Right hindlimb (tissue), 1 donor: Measurements from ENCODE around the gene ADGRB3.
"Not testable (repeated sequence)": the region's sequence is repeated elsewhere in the genome, so short reads cannot be mapped to it uniquely, and the experiment has no call there.

Experiments used
- DNase-seq: peaks from one replicate; pipeline ENCODE4 v3.0.0-alpha.2; 2018

The ADGRB3 gene

DNA sequence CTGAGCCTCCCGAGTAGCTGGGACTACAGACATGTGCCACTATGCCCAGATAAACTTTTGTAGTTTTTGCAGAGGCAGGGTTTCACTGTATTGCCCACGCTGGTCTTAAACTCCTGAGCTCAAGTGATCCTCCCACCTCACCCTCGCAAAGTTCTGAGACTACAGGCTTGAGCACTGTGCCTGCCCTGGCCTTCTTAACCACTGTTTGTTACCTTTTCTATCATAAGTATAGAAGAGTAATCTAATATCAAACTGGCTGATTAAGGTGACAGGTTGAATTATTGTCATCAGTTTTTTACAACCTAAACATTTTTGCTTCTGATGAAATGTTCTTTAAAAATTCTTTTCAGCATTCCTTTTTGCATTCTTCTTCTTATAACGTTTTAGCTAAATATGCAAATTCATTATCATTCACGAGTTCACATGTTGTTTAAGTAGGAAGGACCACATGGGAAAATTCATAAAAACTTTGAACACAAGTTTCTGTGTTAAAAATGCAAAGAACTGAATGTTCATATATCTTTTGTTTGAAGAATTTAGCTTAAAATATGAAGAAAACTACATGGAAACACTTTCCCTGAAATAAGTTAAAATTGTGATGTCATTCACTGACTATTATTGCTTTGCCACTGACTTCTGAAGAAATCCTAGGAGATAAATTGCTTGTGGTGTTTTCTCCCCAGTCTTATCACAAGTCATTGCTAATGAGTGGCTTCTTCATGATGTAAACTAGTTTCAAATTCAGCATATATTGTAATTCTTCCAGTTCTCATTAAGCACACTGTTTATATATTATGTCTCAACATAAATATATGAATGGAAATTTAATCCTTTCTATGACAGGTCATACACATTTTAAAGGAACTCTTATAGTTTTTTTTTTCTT is 106.7 kb downstream of the ADGRB3 start:
- DNase-seq, result no peak

DNA sequence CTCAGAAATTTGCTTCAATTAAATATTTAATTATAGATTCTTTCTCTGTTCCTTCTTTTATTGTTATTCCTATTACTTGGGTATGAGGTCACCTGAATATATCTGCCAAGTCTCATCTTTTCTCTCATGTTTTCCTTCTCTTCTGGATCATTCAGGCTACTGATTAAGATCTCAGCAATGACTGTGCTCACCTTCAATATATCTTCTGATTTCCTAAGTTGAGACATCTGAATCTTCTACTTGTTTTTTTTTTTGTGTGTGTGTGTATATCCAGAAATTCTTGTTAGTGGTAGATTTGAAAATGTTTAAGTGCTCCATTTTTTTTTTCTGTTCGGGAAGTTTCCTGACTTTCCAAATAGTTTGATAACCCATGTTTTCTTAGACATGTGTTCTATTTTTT is 108.0 kb downstream of the ADGRB3 start:
- DNase-seq, result no peak

DNA sequence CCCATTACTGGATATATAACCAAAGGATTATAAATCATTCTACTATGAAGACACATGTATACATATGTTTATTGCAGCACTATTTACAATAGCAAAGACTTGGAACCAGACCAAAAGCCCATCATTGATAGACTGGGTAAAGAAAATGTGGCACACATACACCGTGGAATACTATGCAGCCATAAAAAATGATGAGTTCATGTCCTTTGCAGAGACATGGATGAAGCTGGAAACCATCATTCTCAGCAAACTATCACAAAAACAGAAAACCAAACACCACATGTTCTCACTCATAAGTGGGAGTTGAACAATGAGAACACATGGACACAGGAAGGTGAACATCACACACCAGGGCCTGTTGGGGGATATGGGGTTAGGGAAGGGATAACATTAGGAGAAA is 109.3 kb downstream of the ADGRB3 start:
- DNase-seq, result not testable (repeated sequence)

DNA sequence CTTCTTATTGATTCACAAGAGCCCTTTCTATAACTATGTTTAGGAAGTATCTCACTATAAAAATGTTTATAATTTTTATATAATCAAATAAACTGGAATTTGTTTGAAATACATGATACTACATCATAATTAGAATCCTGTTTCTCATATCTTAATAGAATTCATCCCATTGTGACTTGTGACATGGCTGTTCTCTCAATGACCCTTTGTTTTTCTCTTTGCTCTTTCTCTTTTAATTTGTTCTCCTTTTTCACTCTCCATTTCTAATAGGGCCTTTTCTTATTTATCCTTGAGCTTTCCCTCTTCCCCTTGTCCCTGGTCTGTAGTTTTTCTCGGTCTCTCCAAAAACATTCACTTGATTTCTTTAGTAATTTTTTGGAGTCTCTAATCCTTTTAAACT is 111.3 kb downstream of the ADGRB3 start:
- no peak for DNase-seq

GRCh38 chr6:68747110-68747790 is 112.2 kb downstream of the ADGRB3 start:
- DNase-seq, result no peak

GRCh38 chr6:68747832-68748231 is 112.8 kb downstream of the ADGRB3 start:
- not testable (repeated sequence) for DNase-seq

DNA sequence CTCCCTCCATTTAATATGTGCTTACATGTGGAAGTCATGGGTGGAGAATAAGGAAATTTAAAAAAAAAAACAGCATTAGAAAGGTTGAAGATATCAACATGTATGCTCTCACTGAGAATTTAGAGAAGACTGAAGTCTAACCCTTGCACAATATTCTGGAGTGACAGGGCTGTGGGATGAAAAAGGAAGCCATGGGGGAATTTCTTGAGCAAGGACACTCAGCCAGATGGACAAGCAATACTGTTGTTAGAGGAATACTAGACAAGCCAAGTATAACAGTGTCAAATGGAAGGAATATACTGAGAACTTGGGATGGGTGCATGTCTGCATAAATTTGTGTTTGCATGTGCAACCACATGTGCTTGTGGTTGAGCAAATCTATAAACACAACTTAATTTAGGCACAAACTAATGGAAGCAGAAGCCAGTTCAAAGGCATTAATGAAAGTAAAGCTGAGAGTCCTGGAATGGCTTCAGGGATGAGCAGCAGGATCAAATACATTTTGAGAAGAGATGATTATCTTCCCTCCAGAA is 119.7 kb downstream of the ADGRB3 start:
- DNase-seq, result no peak

DNA sequence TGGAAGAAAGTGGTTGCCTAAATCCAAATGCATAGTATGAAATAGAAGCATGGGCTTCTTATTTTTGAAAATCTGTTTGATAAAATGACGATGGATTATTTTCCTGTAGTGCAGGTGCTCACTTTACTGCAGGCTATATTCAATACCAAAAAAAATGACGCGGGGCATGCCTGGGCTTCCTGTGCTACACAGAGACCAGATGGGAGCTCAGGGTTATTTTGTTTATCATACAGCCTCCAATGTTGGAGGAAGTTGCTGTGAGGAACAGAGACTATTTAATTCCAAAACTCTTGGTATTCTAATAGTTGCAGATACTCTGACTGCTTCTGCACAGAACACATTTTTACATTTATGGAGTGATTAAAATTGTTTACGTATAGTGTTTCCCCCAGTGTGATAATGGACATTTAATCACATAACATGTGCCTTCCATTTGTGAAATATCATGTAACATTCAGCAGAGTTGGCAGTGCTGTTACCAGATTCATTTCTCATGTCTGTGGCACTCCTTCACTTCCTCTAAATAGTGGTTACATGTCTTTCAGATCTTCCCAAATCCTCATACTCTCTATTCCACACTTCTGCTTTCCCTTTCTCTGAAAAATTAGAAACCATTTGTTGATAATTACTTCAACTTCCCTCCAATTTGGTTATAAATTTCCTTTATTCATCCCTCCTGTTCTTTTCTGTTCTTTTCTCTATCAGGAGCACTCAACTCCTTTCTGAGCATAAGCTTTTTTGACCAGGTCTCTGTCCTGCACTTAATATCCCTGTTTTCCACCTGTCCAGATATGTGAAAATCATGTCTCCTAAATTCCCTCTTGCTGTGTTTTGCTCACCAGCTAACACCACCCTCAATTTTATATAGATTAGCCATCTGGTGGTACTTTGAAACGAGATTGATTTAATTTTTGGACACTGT is 121.6 kb downstream of the ADGRB3 start:
- no peak for DNase-seq

GRCh38 chr6:68757821-68758220 is 122.7 kb downstream of the ADGRB3 start:
- DNase-seq, result no peak

GRCh38 chr6:68758559-68758958 is 123.5 kb downstream of the ADGRB3 start:
- no peak for DNase-seq

- no peak for DNase-seq
Measured at GRCh38 chr6:68760485-68760884, 125.4 kb downstream of the ADGRB3 start.

DNA sequence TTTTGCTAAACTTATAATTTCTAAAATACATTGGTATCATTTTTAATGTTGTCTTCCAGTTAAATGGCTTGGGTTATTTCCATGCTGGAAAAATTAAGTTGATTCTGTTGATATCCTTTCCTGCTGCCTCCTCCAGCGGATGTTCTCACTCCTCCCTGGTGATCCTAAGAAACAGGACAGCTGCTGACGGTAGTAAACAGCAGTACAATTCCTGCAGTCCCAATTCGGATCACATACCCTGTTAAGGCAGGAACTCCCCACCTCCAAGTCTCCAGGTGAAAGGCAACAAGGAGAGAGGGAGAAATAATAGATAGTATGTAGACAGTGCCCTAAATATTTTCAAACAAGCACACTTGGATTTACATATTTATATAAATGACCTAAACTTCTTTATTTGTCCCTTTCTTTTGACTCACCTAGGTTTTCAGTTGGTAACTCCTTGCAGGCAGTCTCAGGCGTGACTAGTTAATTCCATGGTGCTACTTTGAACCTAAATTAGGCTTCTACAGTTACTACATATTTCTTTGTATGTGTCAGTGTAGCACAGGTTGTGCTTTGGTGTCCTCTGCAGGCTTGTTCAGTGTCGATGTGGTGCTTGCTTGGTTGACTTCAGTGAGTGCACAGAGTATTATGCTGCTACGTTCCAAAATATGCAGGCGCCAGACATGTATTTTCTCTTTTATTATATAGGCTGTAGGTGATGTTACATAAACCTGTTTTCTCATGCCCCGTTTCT is 126.0 kb downstream of the ADGRB3 start:
- no peak for DNase-seq

- DNase-seq, result no peak
Measured at GRCh38 chr6:68761985-68762384, 126.9 kb downstream of the ADGRB3 start.

DNA sequence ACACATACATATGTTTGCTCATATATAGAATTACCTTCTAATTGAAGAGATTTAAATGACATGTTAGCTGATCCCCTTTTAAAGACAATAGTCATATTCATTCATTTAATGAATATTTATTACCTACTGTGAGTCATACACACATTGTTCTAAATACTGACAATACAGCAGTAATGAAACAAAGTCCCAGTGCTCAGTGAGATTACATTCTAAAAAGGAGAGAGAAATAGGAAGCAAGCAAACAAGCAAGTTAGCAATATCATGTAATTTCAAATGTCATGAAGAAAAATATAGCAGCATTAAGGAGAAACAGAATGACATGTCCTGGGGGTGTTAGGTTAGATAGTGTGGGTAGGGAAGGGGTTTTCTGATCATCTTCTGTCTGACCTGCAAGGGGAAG is 136.3 kb downstream of the ADGRB3 start:
- DNase-seq, result no peak

- no peak for DNase-seq
Measured at GRCh38 chr6:68774843-68775242, 139.8 kb downstream of the ADGRB3 start.

DNA sequence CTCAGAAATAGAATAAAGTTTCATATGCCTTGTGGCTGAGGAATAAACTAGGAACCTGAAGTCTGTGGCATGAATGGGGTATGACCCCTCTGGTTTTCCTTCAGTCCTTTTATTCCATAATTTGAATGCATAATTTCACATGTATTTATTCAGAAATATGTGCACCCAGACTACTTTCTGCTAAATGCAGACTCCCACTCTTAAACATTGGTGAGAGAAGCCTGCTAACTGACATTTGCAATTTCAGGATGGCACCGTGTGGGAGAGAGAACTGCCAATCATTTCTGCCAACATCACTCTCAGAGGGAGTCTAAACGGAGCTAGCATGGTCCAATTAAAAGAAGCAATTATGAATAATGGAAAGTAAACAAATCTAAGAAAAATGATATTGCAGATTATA is 141.3 kb downstream of the ADGRB3 start:
- DNase-seq, result no peak

DNA sequence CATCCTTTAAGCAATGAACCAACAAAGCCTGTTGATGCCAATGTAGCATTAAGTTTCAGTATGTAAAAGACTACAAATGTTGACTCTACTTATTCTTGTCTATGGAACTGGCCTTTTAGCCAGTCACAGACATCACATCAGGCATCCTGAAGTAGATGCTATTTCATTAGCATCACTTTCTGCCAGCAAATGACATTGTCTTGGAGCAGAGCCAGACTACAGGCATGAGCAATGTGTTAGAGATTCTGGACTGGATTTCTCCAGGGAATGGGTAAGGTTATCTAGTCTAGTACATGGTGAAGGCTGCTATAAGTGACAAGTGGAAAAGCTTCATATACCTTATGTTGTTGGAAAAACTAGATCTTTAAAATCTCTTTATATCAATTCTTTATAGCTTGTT is 142.9 kb downstream of the ADGRB3 start:
- peak; percentile 25 for DNase-seq

- peak; percentile 37 for DNase-seq
Measured at GRCh38 chr6:68778356-68779020, 143.4 kb downstream of the ADGRB3 start.

DNA sequence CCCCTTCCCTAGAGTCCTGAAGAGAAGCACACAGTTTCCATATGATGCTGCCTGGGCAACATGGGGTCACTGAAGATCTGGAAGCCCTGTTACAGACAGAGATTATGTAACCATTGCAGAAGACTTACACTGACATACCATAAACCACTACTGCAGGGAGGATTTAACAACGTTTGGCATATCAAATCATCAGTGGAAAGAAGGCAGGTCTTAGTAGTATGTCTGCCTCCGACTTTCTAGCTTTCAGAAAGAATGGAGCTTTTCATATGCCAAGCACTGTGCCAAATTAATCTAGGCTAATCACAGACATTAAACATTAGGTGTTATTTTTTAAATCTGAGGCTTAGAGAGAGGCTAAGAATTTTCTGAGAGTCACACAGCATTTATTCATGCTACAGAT is 144.3 kb downstream of the ADGRB3 start:
- no peak for DNase-seq

GRCh38 chr6:68790128-68790527 is 155.0 kb downstream of the ADGRB3 start:
- not testable (repeated sequence) for DNase-seq

DNA sequence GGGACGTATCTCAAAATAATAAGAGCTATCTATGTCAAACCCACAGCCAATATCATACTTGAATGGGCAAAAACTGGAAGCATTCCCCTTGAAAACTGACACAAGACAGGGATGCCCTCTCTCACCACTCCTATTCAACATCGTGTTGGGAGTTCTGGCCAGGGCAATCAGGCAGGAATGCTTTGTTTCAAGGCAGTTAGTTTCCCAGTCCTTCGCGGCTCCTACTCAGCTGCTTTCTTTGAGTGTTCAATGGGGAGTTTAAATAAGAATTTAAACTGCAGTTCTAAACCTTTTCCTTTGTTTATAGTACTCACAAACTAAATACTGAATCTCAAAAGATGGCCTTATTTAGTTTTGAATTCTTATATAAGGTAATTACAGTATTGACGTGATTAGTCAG is 179.9 kb downstream of the ADGRB3 start:
- DNase-seq, result not testable (repeated sequence)

- no peak for DNase-seq
Measured at GRCh38 chr6:68826501-68826900, 191.4 kb downstream of the ADGRB3 start.
